GM13976 (cell line): ENCODE data around the gene DISP2.
A peak's percentile ranks its signal among the peaks of the same experiment; 100 is the strongest.

Source experiments
- DNase-seq: peaks from one replicate; pipeline ENCODE4 v3.0.0; 2012; ENCODE audit warnings: low spot score
- CTCF ChIP-seq: IDR thresholded peaks from 2 replicates; pipeline ENCODE4 v1.5.1; 2012; ENCODE audit warnings: borderline replicate concordance, mild to moderate bottlenecking; ENCODE audit not compliant: insufficient read depth; ENCODE audit errors: extremely low read depth, missing control alignments, control extremely low read depth
- in situ Hi-C: fragments of 300-500 bp; cut with MboI; formaldehyde crosslinking; loops from one replicate; pipeline ENCODE4 v1.12.0; 2022; ENCODE audit warnings: low sequenced_read_pairs, mixed read lengths, inconsistent platforms; ENCODE audit not compliant: unreplicated experiment

DISP2 gene

GRCh38 chr15:40421246-40422157 is 63.5 kb downstream of the DISP2 start:
- peak; percentile 95 for TF ChIP-seq CTCF

GRCh38 chr15:40424483-40425115 is 66.6 kb downstream of the DISP2 start:
- TF ChIP-seq CTCF = no peak
- no peak for DNase-seq
- in situ Hi-C loops = loop anchor here (5.0 kb wide), 1 partner anchor 77 kb away; no protein-coding TSS in a partner anchor

More at GRCh38 chr15:40421246-40422157, 63.5 kb downstream of the DISP2 start:
- peak; percentile 93 for DNase-seq
- in situ Hi-C loops = loop anchor here (5.0 kb wide), 1 partner anchor 74 kb away; no protein-coding TSS in a partner anchor

- in situ Hi-C loops = no loop called here
- TF ChIP-seq CTCF = no peak
- DNase-seq = no peak
Observed at GRCh38 chr15:40425681-40426080, 67.7 kb downstream of the DISP2 start.

- no peak for TF ChIP-seq CTCF
- in situ Hi-C loops = no loop called here
- no peak for DNase-seq
Observed at GRCh38 chr15:40427188-40427587, 69.2 kb downstream of the DISP2 start.

GRCh38 chr15:40428185-40428584 is 70.2 kb downstream of the DISP2 start:
- no peak for DNase-seq
- TF ChIP-seq CTCF = no peak
- in situ Hi-C loops = no loop called here
